GM12878 (cell line): ENCODE results near the gene SELENOV. TPM values are rescaled to one million over a fixed set of nuclear protein-coding genes. Genes with fewer than 3 reads are reported as not detected.

ENCODE experiments used
- HDGF ChIP-seq: fragments of 450-650 bp; IDR thresholded peaks from 2 replicates; pipeline ENCODE4 v1.6.1; 2016; ENCODE audit warnings: antibody characterized with exemption
- IRF4 ChIP-seq: IDR thresholded peaks from 2 replicates; pipeline ENCODE4 v1.6.1; 2011; ENCODE audit warnings: low read depth, low read length
- NFYB ChIP-seq: IDR thresholded peaks from 2 replicates; pipeline ENCODE4 v1.6.1; 2011; ENCODE audit warnings: low read depth, mild to moderate bottlenecking, low read length, improper control_type of control experiment, moderate library complexity; ENCODE audit not compliant: insufficient read depth
- RB1 ChIP-seq: fragments of 450-650 bp; formaldehyde crosslinking; IDR thresholded peaks from 2 replicates; pipeline ENCODE4 v1.6.1; 2017; ENCODE audit warnings: mild to moderate bottlenecking, borderline replicate concordance
- RELA ChIP-seq: fragments of 450-650 bp; IDR thresholded peaks from 2 replicates; pipeline ENCODE4 v1.8.0; 2014; ENCODE audit warnings: borderline replicate concordance; ENCODE audit not compliant: partially characterized antibody
- RUNX3 ChIP-seq: IDR thresholded peaks from 2 replicates; pipeline ENCODE4 v1.6.1; 2012; ENCODE audit warnings: low read length, inconsistent platforms
- SUPT20H ChIP-seq: IDR thresholded peaks from 2 replicates; pipeline ENCODE4 v1.6.1; 2011; ENCODE audit warnings: low read depth, mild to moderate bottlenecking, low read length, moderate library complexity, borderline replicate concordance; ENCODE audit not compliant: control insufficient read depth
- TAF1 ChIP-seq: IDR thresholded peaks from 2 replicates; pipeline ENCODE4 v1.6.1; 2011; ENCODE audit warnings: mild to moderate bottlenecking, low read depth, low read length, borderline replicate concordance
- ZBED1 ChIP-seq: IDR thresholded peaks from 2 replicates; pipeline ENCODE4 v1.6.1; 2016; ENCODE audit warnings: borderline replicate concordance
- polyA plus RNA-seq, 11 experiments: library from polyadenylated mRNA; depleted of rRNA in 4 of 11; unstranded in 6 of 11; stranded (reverse) in 5 of 11; fragments of >200 nt; fragmentation: Nextera tagmentation in 4 of 11; fragmentation: Illumina TruSeq in 1 of 11; extraction: Ambion mirVana in 4 of 11; extraction: Trizol in 1 of 11; gene quantifications; 1 replicate in 1 of 11; 2 replicates in 10 of 11; pipeline versions ENCODE4 v1.2.1 to v1.2.3, GENCODE V29; 2011 to 2016; ENCODE audit warnings: inconsistent platforms in 2 of 11, missing spikeins in 2 of 11, low read depth in 1 of 11
- total RNA-seq, 4 experiments: library from RNA; depleted of rRNA in 3 of 4; stranded (reverse); fragments of >200 nt in 3 of 4; fragmentation: Illumina TruSeq in 1 of 4; extraction: Trizol in 1 of 4; gene quantifications; 2 replicates each; pipeline versions ENCODE4 v1.2.1 to v1.2.3, GENCODE V29; 2013 to 2021
- TF ChIP-seq, protein P1 (sequence below): IDR thresholded peaks from 2 replicates; pipeline ENCODE4 v1.6.1; 2012; ENCODE audit warnings: improper control_type of control experiment, low read depth, low read length; ENCODE audit not compliant: insufficient replicate concordance
- TF ChIP-seq, protein P2 (sequence below): fragments of 450-650 bp; IDR thresholded peaks from 2 replicates; pipeline ENCODE4 v1.6.1; 2016; ENCODE audit warnings: mild to moderate bottlenecking

The SELENOV gene
- total and polyA plus RNA-seq, 10 of the 15 experiments (the other 5 are each of a cell fraction or from before 2014, with no cell fraction given): not detected

DNA sequence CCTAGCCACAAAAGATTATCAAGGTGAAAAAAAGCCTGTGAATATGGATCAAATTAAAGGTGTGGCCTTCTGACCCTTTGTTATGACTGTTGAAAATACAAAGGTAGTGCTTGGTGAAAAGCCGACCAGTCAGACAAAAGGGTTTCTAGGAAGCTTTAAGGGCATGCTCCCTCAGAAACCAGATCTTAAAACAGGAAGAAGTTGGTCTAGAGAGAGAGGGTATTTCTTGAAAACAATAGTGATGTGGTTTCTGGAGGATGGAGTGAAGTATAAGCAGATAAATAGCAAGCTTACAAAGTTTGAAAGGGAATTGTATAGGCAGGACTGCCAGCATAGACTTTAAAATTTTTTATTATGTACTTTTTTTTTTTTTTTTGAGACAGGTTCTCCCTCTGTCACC lies 30.0 kb downstream of the SELENOV start (continued):
- TF ChIP-seq, protein P1, sequence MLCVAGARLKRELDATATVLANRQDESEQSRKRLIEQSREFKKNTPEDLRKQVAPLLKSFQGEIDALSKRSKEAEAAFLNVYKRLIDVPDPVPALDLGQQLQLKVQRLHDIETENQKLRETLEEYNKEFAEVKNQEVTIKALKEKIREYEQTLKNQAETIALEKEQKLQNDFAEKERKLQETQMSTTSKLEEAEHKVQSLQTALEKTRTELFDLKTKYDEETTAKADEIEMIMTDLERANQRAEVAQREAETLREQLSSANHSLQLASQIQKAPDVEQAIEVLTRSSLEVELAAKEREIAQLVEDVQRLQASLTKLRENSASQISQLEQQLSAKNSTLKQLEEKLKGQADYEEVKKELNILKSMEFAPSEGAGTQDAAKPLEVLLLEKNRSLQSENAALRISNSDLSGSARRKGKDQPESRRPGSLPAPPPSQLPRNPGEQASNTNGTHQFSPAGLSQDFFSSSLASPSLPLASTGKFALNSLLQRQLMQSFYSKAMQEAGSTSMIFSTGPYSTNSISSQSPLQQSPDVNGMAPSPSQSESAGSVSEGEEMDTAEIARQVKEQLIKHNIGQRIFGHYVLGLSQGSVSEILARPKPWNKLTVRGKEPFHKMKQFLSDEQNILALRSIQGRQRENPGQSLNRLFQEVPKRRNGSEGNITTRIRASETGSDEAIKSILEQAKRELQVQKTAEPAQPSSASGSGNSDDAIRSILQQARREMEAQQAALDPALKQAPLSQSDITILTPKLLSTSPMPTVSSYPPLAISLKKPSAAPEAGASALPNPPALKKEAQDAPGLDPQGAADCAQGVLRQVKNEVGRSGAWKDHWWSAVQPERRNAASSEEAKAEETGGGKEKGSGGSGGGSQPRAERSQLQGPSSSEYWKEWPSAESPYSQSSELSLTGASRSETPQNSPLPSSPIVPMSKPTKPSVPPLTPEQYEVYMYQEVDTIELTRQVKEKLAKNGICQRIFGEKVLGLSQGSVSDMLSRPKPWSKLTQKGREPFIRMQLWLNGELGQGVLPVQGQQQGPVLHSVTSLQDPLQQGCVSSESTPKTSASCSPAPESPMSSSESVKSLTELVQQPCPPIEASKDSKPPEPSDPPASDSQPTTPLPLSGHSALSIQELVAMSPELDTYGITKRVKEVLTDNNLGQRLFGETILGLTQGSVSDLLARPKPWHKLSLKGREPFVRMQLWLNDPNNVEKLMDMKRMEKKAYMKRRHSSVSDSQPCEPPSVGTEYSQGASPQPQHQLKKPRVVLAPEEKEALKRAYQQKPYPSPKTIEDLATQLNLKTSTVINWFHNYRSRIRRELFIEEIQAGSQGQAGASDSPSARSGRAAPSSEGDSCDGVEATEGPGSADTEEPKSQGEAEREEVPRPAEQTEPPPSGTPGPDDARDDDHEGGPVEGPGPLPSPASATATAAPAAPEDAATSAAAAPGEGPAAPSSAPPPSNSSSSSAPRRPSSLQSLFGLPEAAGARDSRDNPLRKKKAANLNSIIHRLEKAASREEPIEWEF: no peak
- TF ChIP-seq HDGF: no peak
- no peak for TF ChIP-seq NFYB
- TF ChIP-seq ZBED1: no peak
- TF ChIP-seq RB1: no peak
- TF ChIP-seq SUPT20H: no peak
- no peak for TF ChIP-seq RELA
- TF ChIP-seq TAF1: no peak
- TF ChIP-seq, protein P2, sequence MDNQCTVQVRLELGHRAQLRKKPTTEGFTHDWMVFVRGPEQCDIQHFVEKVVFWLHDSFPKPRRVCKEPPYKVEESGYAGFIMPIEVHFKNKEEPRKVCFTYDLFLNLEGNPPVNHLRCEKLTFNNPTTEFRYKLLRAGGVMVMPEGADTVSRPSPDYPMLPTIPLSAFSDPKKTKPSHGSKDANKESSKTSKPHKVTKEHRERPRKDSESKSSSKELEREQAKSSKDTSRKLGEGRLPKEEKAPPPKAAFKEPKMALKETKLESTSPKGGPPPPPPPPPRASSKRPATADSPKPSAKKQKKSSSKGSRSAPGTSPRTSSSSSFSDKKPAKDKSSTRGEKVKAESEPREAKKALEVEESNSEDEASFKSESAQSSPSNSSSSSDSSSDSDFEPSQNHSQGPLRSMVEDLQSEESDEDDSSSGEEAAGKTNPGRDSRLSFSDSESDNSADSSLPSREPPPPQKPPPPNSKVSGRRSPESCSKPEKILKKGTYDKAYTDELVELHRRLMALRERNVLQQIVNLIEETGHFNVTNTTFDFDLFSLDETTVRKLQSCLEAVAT: no peak
- no peak for TF ChIP-seq RUNX3
- TF ChIP-seq IRF4: no peak
